ENCODE measurements around the gene CDKN2A. TPM values are rescaled to one million over a fixed set of nuclear protein-coding genes. Genes with fewer than 3 reads are reported as not detected.

Gene CDKN2A
- 0.69 TPM for polyA plus RNA-seq (2013, experiment 1 of 4)
- not detected for polyA plus RNA-seq (2013, experiment 2 of 4)
- polyA plus RNA-seq (2013, experiment 3 of 4): 0.43 TPM
- polyA plus RNA-seq (2013, experiment 4 of 4): not detected

DNA sequence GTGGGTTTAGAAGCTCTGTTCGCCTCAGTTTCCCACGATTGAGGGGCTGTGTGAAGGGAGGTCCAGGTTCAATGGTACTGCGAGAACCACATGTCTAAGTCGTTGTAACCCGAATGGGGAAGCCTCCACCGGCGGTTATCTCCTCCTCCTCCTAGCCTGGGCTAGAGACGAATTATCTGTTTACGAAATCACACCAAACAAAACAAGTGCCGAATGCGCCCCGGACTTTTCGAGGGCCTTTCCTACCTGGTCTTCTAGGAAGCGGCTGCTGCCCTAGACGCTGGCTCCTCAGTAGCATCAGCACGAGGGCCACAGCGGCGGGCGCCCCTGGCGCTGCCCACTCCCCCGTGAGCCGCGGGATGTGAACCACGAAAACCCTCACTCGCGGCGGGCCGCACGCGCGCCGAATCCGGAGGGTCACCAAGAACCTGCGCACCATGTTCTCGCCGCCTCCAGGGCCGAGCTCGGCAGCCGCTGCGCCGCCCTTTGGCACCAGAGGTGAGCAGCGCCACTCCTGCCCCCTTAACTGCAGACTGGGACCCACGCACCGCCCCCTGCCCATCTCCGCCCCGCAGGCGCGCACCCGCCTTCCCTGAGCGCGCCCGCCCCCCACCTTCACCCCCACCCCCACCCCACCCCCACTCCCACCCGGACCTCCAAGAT, at the start of gene CDKN2A:
TSS of gene CDKN2A (minus strand) at position 500 of the 663 bp plus-strand sequence.
- Histone ChIP-seq H3K4me3 (ENCODE audit: insufficient read depth, low read depth, low read length) (peak within 1 kb of the TSS; percentile 42), H3K4me1 (ENCODE audit: control insufficient read depth, insufficient read depth, low read length) (peaks cover 15% of the 10 kb centered on the region), H3K27ac (ENCODE audit: insufficient read depth, low read depth, low read length, poor library complexity, severe bottlenecking) (no peak within 1 kb of the TSS), H3K27me3 (ENCODE audit: control insufficient read depth, insufficient read depth, low read length, poor library complexity, severe bottlenecking) (peaks cover 99% of the 10 kb centered on the region), H3K36me3 (ENCODE audit: control insufficient read depth, insufficient read depth, low read length) (no peaks in the 10 kb centered on the region), H3K9me3 (ENCODE audit: control insufficient read depth, low read length) (no peaks in the 10 kb centered on the region)
- 1% methylated on average over 43 to 44 of the region's 53 CpGs for WGBS, 2 experiments

DNA sequence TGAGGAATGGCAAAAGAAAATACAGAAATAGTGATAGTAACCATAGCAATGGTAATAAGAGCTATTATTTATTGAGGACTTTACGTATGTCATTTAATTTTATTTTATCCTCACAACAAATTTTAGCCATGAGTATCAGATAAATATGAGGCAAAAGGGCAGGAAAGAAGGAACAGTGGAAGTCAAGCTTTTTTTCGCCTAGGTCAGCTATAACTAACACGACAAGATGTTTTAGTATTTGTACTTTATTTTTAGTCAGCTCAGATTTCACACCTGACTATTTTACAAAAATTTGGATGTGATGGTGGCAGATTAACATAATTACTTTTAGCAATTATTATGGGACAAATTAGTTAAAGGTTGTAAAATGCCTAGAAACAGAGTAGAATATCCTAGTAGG, 49.7 kb upstream of the CDKN2A start:
- WGBS, 2 experiments: 0 to 100% methylated on average over 1 of the region's 3 CpGs
- Histone ChIP-seq H3K27me3 (ENCODE audit: control insufficient read depth, insufficient read depth, low read length, poor library complexity, severe bottlenecking) (no peaks in the 10 kb centered on the region), H3K4me1 (ENCODE audit: control insufficient read depth, insufficient read depth, low read length) (no peaks in the 10 kb centered on the region), H3K9me3 (ENCODE audit: control insufficient read depth, low read length) (no peaks in the 10 kb centered on the region), H3K27ac (ENCODE audit: insufficient read depth, low read depth, low read length, poor library complexity, severe bottlenecking) (no peak overlapping the region), H3K4me3 (ENCODE audit: insufficient read depth, low read depth, low read length) (no peak overlapping the region), H3K36me3 (ENCODE audit: control insufficient read depth, insufficient read depth, low read length) (no peaks in the 10 kb centered on the region)

GRCh38 chr9:22041775-22042174, 47.6 kb upstream of the CDKN2A start:
- H3K36me3 ChIP-seq (ENCODE audit: control insufficient read depth, insufficient read depth, low read length): no peaks in the 10 kb centered on the region
- H3K4me3 ChIP-seq (ENCODE audit: insufficient read depth, low read depth, low read length): no peak overlapping the region
- H3K4me1 ChIP-seq (ENCODE audit: control insufficient read depth, insufficient read depth, low read length): no peaks in the 10 kb centered on the region
- WGBS, 2 experiments: 78 to 87% methylated on average over 1 of the region's 1 CpG
- no peak overlapping the region for H3K27ac ChIP-seq (ENCODE audit: insufficient read depth, low read depth, low read length, poor library complexity, severe bottlenecking)
- H3K27me3 ChIP-seq (ENCODE audit: control insufficient read depth, insufficient read depth, low read length, poor library complexity, severe bottlenecking): no peaks in the 10 kb centered on the region
- no peaks in the 10 kb centered on the region for H3K9me3 ChIP-seq (ENCODE audit: control insufficient read depth, low read length)

DNA sequence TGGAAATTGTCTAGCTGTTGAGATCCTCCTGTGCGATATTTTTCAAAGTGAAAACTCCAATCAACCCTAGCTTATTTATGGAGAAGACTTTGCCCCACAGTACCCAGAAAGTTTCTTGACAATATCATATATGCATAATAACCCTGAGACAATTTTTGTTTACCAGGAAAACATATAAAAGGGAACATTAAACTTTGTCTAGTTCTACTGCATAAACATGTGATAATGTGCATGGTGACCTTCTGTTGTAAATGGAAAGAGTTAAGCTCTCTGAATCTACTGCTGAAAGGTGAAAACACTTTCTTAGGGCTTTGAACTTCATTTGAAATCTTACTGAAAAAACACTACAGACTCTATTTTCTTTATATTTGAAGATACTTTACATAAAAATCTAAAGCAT, 47.2 kb upstream of the CDKN2A start:
- H3K9me3 ChIP-seq (ENCODE audit: control insufficient read depth, low read length): no peaks in the 10 kb centered on the region
- H3K4me1 ChIP-seq (ENCODE audit: control insufficient read depth, insufficient read depth, low read length): no peaks in the 10 kb centered on the region
- no peak overlapping the region for H3K4me3 ChIP-seq (ENCODE audit: insufficient read depth, low read depth, low read length)
- no peak overlapping the region for H3K27ac ChIP-seq (ENCODE audit: insufficient read depth, low read depth, low read length, poor library complexity, severe bottlenecking)
- no peaks in the 10 kb centered on the region for H3K36me3 ChIP-seq (ENCODE audit: control insufficient read depth, insufficient read depth, low read length)
- no peaks in the 10 kb centered on the region for H3K27me3 ChIP-seq (ENCODE audit: control insufficient read depth, insufficient read depth, low read length, poor library complexity, severe bottlenecking)
- 83 to 95% methylated on average over 1 of the region's 1 CpG for WGBS, 2 experiments

GRCh38 chr9:22040760-22041159, 46.6 kb upstream of the CDKN2A start:
- no peaks in the 10 kb centered on the region for H3K9me3 ChIP-seq (ENCODE audit: control insufficient read depth, low read length)
- no peaks in the 10 kb centered on the region for H3K27me3 ChIP-seq (ENCODE audit: control insufficient read depth, insufficient read depth, low read length, poor library complexity, severe bottlenecking)
- H3K36me3 ChIP-seq (ENCODE audit: control insufficient read depth, insufficient read depth, low read length): no peaks in the 10 kb centered on the region
- H3K4me3 ChIP-seq (ENCODE audit: insufficient read depth, low read depth, low read length): no peak overlapping the region
- no peak overlapping the region for H3K27ac ChIP-seq (ENCODE audit: insufficient read depth, low read depth, low read length, poor library complexity, severe bottlenecking)
- 85 to 88% methylated on average over 1 of the region's 1 CpG for WGBS, 2 experiments
- no peaks in the 10 kb centered on the region for H3K4me1 ChIP-seq (ENCODE audit: control insufficient read depth, insufficient read depth, low read length)

GRCh38 chr9:22039258-22039657, 45.1 kb upstream of the CDKN2A start:
- 93 to 100% methylated on average over 3 of the region's 3 CpGs for WGBS, 2 experiments
- H3K9me3 ChIP-seq (ENCODE audit: control insufficient read depth, low read length): no peaks in the 10 kb centered on the region
- no peak overlapping the region for H3K27ac ChIP-seq (ENCODE audit: insufficient read depth, low read depth, low read length, poor library complexity, severe bottlenecking)
- no peaks in the 10 kb centered on the region for H3K36me3 ChIP-seq (ENCODE audit: control insufficient read depth, insufficient read depth, low read length)
- H3K4me1 ChIP-seq (ENCODE audit: control insufficient read depth, insufficient read depth, low read length): no peaks in the 10 kb centered on the region
- no peak overlapping the region for H3K4me3 ChIP-seq (ENCODE audit: insufficient read depth, low read depth, low read length)
- H3K27me3 ChIP-seq (ENCODE audit: control insufficient read depth, insufficient read depth, low read length, poor library complexity, severe bottlenecking): no peaks in the 10 kb centered on the region

DNA sequence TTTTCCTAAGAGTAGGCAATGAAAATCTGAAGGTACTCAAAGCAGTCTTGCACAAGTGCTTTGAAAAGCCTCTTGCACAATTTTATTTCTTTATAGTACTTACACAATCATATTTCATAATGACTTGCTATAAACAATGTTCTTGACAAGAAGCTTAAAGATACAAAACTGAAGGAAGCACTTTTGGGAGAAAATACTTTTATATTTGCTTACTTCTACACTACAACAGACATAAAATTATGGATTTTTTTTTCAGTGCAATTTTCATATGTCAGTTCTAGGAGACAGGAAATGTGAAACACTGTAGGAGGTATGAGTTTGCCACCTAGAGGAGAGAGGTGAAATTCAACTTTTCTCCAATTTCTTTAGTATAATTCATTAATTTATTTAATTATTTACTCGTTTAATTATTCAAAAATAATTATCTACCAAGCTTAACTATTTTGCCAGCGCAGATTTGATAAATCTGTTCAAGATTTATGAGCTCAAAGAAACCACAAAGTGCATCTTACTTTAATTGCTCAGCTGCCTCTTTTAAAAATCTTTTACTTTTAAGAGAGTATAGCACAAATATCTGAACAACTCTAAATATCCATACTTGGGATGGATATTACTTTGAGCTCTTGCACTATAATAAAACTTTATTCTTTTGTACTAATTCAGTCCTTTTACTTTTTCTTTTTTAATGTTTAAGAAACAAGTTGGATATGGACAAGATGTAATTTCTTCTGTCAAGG, 43.9 kb upstream of the CDKN2A start:
- Histone ChIP-seq H3K4me3 (ENCODE audit: insufficient read depth, low read depth, low read length) (no peak overlapping the region), H3K27me3 (ENCODE audit: control insufficient read depth, insufficient read depth, low read length, poor library complexity, severe bottlenecking) (no peaks in the 10 kb centered on the region), H3K27ac (ENCODE audit: insufficient read depth, low read depth, low read length, poor library complexity, severe bottlenecking) (no peak overlapping the region), H3K9me3 (ENCODE audit: control insufficient read depth, low read length) (no peaks in the 10 kb centered on the region), H3K36me3 (ENCODE audit: control insufficient read depth, insufficient read depth, low read length) (no peaks in the 10 kb centered on the region), H3K4me1 (ENCODE audit: control insufficient read depth, insufficient read depth, low read length) (no peaks in the 10 kb centered on the region)
- 73 to 85% methylated on average over 2 of the region's 2 CpGs for WGBS, 2 experiments

- Histone ChIP-seq H3K9me3 (ENCODE audit: control insufficient read depth, low read length) (no peaks in the 10 kb centered on the region), H3K36me3 (ENCODE audit: control insufficient read depth, insufficient read depth, low read length) (no peaks in the 10 kb centered on the region), H3K27ac (ENCODE audit: insufficient read depth, low read depth, low read length, poor library complexity, severe bottlenecking) (no peak overlapping the region), H3K27me3 (ENCODE audit: control insufficient read depth, insufficient read depth, low read length, poor library complexity, severe bottlenecking) (no peaks in the 10 kb centered on the region), H3K4me1 (ENCODE audit: control insufficient read depth, insufficient read depth, low read length) (no peaks in the 10 kb centered on the region), H3K4me3 (ENCODE audit: insufficient read depth, low read depth, low read length) (no peak overlapping the region)
- WGBS, 2 experiments: 84 to 100% methylated on average over 3 to 4 of the region's 4 CpGs
Observed at GRCh38 chr9:22036866-22037626, 42.9 kb upstream of the CDKN2A start.

DNA sequence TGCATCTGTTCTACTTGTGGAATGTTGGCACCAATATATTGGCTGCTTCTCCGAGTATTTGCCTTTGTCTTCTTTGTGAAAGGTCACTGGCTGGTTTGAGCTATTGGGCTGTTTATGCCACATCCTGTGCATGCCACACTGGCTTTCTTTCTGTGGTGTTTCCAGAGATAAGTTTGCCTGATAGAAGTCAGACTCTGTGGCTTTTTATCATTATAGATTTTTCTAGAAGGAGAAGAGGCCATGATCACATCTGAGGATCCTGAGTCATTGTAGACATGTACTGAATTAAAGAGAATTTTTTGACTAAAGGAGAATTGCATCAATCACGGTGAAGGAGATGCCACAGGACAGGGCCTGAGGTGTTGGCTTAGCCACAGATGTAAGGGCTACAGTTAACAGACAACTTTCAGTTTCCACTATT, 41.4 kb upstream of the CDKN2A start:
- no peaks in the 10 kb centered on the region for H3K9me3 ChIP-seq (ENCODE audit: control insufficient read depth, low read length)
- H3K4me3 ChIP-seq (ENCODE audit: insufficient read depth, low read depth, low read length): no peak overlapping the region
- H3K27ac ChIP-seq (ENCODE audit: insufficient read depth, low read depth, low read length, poor library complexity, severe bottlenecking): no peak overlapping the region
- WGBS, 2 experiments: 92 to 95% methylated on average over 2 of the region's 2 CpGs
- no peaks in the 10 kb centered on the region for H3K27me3 ChIP-seq (ENCODE audit: control insufficient read depth, insufficient read depth, low read length, poor library complexity, severe bottlenecking)
- no peaks in the 10 kb centered on the region for H3K36me3 ChIP-seq (ENCODE audit: control insufficient read depth, insufficient read depth, low read length)
- no peaks in the 10 kb centered on the region for H3K4me1 ChIP-seq (ENCODE audit: control insufficient read depth, insufficient read depth, low read length)

Measured in ectodermal cell (in vitro differentiated cells).